Vagina (tissue), 2 donors: ENCODE measurements around the gene PYGM.

Experiments
- POLR2A ChIP-seq, 2 donors: fragments of 450-650 bp; IDR thresholded peaks; one replicate each; pipeline ENCODE4 v1.6.1; 2017; ENCODE audit warnings: antibody characterized with exemption in 2 of 2, mild to moderate bottlenecking in 2 of 2, moderate library complexity in 2 of 2
- TF ChIP-seq, protein P1 (sequence below), 3 experiments: fragments of 450-650 bp in 2 of 3; fragments of 200-600 bp in 1 of 3; sonication (generic) in 1 of 3; IDR thresholded peaks; one replicate each; pipeline ENCODE4 v1.5.1; 2017 to 2019; ENCODE audit warnings: antibody characterized with exemption in 3 of 3, mild to moderate bottlenecking in 2 of 3, moderate library complexity in 2 of 3

DNA sequence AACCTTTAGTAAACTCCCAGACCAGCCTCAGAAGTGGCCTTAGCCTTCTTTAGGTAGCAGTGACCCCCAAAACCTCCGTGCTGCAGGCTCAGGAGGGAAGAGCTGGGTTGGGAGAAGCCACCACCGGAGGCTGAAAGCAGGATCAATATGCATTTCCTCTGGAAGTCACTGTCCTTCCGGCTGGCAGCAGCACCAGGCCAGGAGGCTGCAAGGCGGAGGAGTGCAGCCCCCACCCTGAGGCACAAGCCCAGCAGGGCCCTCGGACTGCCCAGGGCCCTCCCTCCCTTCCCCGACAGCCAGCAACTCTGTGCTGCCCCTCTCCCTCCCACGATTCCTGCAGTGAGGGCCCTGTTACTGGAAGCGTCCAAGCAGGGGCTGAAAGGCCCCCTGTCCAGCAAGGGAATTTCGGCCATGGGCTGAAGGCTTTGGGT lies 33.5 kb downstream of the PYGM start:
- TF ChIP-seq, protein P1, sequence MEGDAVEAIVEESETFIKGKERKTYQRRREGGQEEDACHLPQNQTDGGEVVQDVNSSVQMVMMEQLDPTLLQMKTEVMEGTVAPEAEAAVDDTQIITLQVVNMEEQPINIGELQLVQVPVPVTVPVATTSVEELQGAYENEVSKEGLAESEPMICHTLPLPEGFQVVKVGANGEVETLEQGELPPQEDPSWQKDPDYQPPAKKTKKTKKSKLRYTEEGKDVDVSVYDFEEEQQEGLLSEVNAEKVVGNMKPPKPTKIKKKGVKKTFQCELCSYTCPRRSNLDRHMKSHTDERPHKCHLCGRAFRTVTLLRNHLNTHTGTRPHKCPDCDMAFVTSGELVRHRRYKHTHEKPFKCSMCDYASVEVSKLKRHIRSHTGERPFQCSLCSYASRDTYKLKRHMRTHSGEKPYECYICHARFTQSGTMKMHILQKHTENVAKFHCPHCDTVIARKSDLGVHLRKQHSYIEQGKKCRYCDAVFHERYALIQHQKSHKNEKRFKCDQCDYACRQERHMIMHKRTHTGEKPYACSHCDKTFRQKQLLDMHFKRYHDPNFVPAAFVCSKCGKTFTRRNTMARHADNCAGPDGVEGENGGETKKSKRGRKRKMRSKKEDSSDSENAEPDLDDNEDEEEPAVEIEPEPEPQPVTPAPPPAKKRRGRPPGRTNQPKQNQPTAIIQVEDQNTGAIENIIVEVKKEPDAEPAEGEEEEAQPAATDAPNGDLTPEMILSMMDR (IDR thresholded peaks at IDR 0.05), result no peak
- TF ChIP-seq POLR2A (IDR thresholded peaks at IDR 0.05), result no peak
